Neutrophil (primary cell): Measurements from ENCODE around the gene DRD3.

Source experiments
- H3K27ac ChIP-seq: fragments of 200-600 bp; sonication (generic); 2 replicates; pipeline ENCODE4 v1.5.1; 2016; ENCODE audit warnings: mild to moderate bottlenecking, moderate library complexity
- H3K27me3 ChIP-seq: fragments of 200-600 bp; sonication (generic); 2 replicates; pipeline ENCODE4 v1.6.0; 2016; ENCODE audit warnings: mild to moderate bottlenecking
- H3K36me3 ChIP-seq: fragments of 200-600 bp; sonication (generic); 2 replicates; pipeline ENCODE4 v1.5.1; 2017
- H3K4me1 ChIP-seq, 2 experiments: fragments of 200-600 bp in 1 of 2; sonication (generic) in 1 of 2; 1 replicate in 1 of 2; 2 replicates in 1 of 2; pipeline versions ENCODE4 v1.5.1 to v1.6.1; 2013 to 2016; ENCODE audit warnings: low read depth in 1 of 2, low read length in 1 of 2, mild to moderate bottlenecking in 1 of 2, moderate library complexity in 1 of 2; ENCODE audit not compliant: control insufficient read depth in 1 of 2, insufficient read depth in 1 of 2
- H3K4me3 ChIP-seq, 2 experiments: fragments of 200-600 bp in 1 of 2; sonication (generic) in 1 of 2; 1 replicate in 1 of 2; 2 replicates in 1 of 2; pipeline ENCODE4 v1.5.1; 2013 to 2016; ENCODE audit warnings: low read depth in 1 of 2, low read length in 1 of 2, mild to moderate bottlenecking in 1 of 2, moderate library complexity in 1 of 2
- H3K9me3 ChIP-seq: fragments of 200-600 bp; sonication (generic); 2 replicates; pipeline ENCODE4 v1.5.1; 2016
- CTCF ChIP-seq: fragments of 200-600 bp; sonication (generic); IDR thresholded peaks from 2 replicates; pipeline ENCODE4 v1.5.1; 2016; ENCODE audit warnings: antibody characterized with exemption

DRD3 gene

GRCh38 chr3:114103858-114104257 lies 75.0 kb downstream of the DRD3 start:
- TF ChIP-seq CTCF: no peak
- Histone ChIP-seq H3K4me3 (no peak overlapping the region), H3K27me3 (no peaks in the 10 kb centered on the region), H3K27ac (no peak overlapping the region), H3K4me1 (peaks cover 10 to 17% of the 10 kb centered on the region in 2 experiments), H3K9me3 (no peaks in the 10 kb centered on the region), H3K36me3 (no peaks in the 10 kb centered on the region)

GRCh38 chr3:114103181-114103580 lies 75.7 kb downstream of the DRD3 start:
- no peak overlapping the region for H3K4me3 ChIP-seq
- H3K36me3 ChIP-seq: no peaks in the 10 kb centered on the region
- H3K9me3 ChIP-seq: no peaks in the 10 kb centered on the region
- no peak for TF ChIP-seq CTCF
- H3K27me3 ChIP-seq: no peaks in the 10 kb centered on the region
- H3K27ac ChIP-seq: no peak overlapping the region
- peaks cover 10 to 14% of the 10 kb centered on the region in 2 experiments for H3K4me1 ChIP-seq

GRCh38 chr3:114101101-114101500 lies 77.8 kb downstream of the DRD3 start:
- H3K4me1 ChIP-seq: peaks cover 6 to 7% of the 10 kb centered on the region in 2 experiments

GRCh38 chr3:114095796-114096195 lies 83.1 kb downstream of the DRD3 start:
- Histone ChIP-seq H3K9me3 (no peaks in the 10 kb centered on the region), H3K4me1 (peaks cover 15 to 20% of the 10 kb centered on the region in 2 experiments), H3K4me3 (no peak overlapping the region), H3K27me3 (no peaks in the 10 kb centered on the region), H3K27ac (no peak overlapping the region), H3K36me3 (no peaks in the 10 kb centered on the region)
- TF ChIP-seq CTCF: no peak

More at GRCh38 chr3:114101101-114101500, 77.8 kb downstream of the DRD3 start:
- H3K27me3 ChIP-seq: no peaks in the 10 kb centered on the region
- no peak overlapping the region for H3K27ac ChIP-seq
- no peaks in the 10 kb centered on the region for H3K9me3 ChIP-seq
- no peak overlapping the region for H3K4me3 ChIP-seq
- no peak for TF ChIP-seq CTCF
- no peaks in the 10 kb centered on the region for H3K36me3 ChIP-seq

- no peaks in the 10 kb centered on the region for H3K9me3 ChIP-seq
- TF ChIP-seq CTCF: no peak
- H3K27ac ChIP-seq: peak overlapping the region; percentile 0
- no peaks in the 10 kb centered on the region for H3K36me3 ChIP-seq
- H3K4me1 ChIP-seq: peaks cover 15 to 20% of the 10 kb centered on the region in 2 experiments
- no peaks in the 10 kb centered on the region for H3K27me3 ChIP-seq
- no peak overlapping the region for H3K4me3 ChIP-seq
Observed at GRCh38 chr3:114093596-114093995, 85.3 kb downstream of the DRD3 start.

- H3K36me3 ChIP-seq: no peaks in the 10 kb centered on the region
- no peak for TF ChIP-seq CTCF
- no peaks in the 10 kb centered on the region for H3K9me3 ChIP-seq
- H3K27ac ChIP-seq: peak overlapping the region; percentile 75
- H3K27me3 ChIP-seq: no peaks in the 10 kb centered on the region
- peak overlapping the region; percentile 27 to 42 for H3K4me3 ChIP-seq
- H3K4me1 ChIP-seq: peaks cover 15 to 20% of the 10 kb centered on the region in 2 experiments
Observed at GRCh38 chr3:114093016-114093380, 85.9 kb downstream of the DRD3 start.
